KMS-11 (cell line): Measurements from ENCODE around the gene SNTG2.

ENCODE experiments used
- H2AFZ ChIP-seq: fragments of 200-600 bp; sonication (generic); 2 replicates; pipeline ENCODE4 v1.6.1; 2016; ENCODE audit warnings: antibody characterized with exemption, mixed run types, low read depth
- H3K27ac ChIP-seq: fragments of 200-600 bp; sonication (generic); 2 replicates; pipeline ENCODE4 v1.6.1; 2016; ENCODE audit warnings: mild to moderate bottlenecking, mixed run types
- H3K27me3 ChIP-seq: fragments of 200-600 bp; sonication (generic); 2 replicates; pipeline ENCODE4 v1.6.1; 2017; ENCODE audit warnings: mild to moderate bottlenecking, low read depth, mixed run types, moderate library complexity; ENCODE audit not compliant: insufficient read depth
- H3K36me3 ChIP-seq: fragments of 200-600 bp; sonication (generic); 2 replicates; pipeline ENCODE4 v1.6.1; 2017; ENCODE audit warnings: mild to moderate bottlenecking, mixed run types; ENCODE audit not compliant: insufficient read depth
- H3K4me1 ChIP-seq: fragments of 200-600 bp; sonication (generic); 2 replicates; pipeline ENCODE4 v1.6.1; 2016; ENCODE audit warnings: mild to moderate bottlenecking, low read depth, mixed run types; ENCODE audit not compliant: poor library complexity, severe bottlenecking
- H3K4me2 ChIP-seq: fragments of 200-600 bp; sonication (generic); 2 replicates; pipeline ENCODE4 v1.7.0; 2016; ENCODE audit warnings: mild to moderate bottlenecking, mixed run types
- H3K4me3 ChIP-seq: fragments of 200-600 bp; sonication (generic); IDR thresholded peaks from 2 replicates; pipeline ENCODE4 v1.6.1; 2017; ENCODE audit warnings: low read depth, low read length, mixed read lengths; ENCODE audit not compliant: insufficient read depth
- H3K79me2 ChIP-seq: fragments of 200-600 bp; sonication (generic); 2 replicates; pipeline ENCODE4 v1.6.1; 2016; ENCODE audit warnings: low read depth, mixed run types; ENCODE audit not compliant: insufficient read depth
- H3K9ac ChIP-seq: fragments of 200-600 bp; sonication (generic); 2 replicates; pipeline ENCODE4 v1.6.1; 2016; ENCODE audit warnings: mild to moderate bottlenecking, mixed run types
- H4K20me1 ChIP-seq: fragments of 200-600 bp; sonication (generic); 2 replicates; pipeline ENCODE4 v1.6.1; 2016; ENCODE audit warnings: mild to moderate bottlenecking, mixed run types; ENCODE audit not compliant: insufficient read depth
- CTCF ChIP-seq: fragments of 200-600 bp; sonication (generic); conservative IDR thresholded peaks from 2 replicates; pipeline ENCODE4 v1.6.1; 2017; ENCODE audit warnings: low read depth, mild to moderate bottlenecking, antibody characterized with exemption, low read length, moderate library complexity, mixed read lengths

Gene SNTG2

GRCh38 chr2:1283020-1283801 is 332.6 kb downstream of the SNTG2 start:
- H3K27ac ChIP-seq: no peak overlapping the region
- H3K36me3 ChIP-seq: no peaks in the 10 kb centered on the region
- H4K20me1 ChIP-seq: no peaks in the 10 kb centered on the region
- no peak overlapping the region for H2AFZ ChIP-seq
- no peak for TF ChIP-seq CTCF
- H3K4me2 ChIP-seq: no peak overlapping the region
- H3K4me1 ChIP-seq: no peaks in the 10 kb centered on the region
- H3K4me3 ChIP-seq: no peak overlapping the region
- no peaks in the 10 kb centered on the region for H3K79me2 ChIP-seq
- no peaks in the 10 kb centered on the region for H3K27me3 ChIP-seq
- no peak overlapping the region for H3K9ac ChIP-seq

- Histone ChIP-seq H4K20me1 (no peaks in the 10 kb centered on the region), H2AFZ (no peak overlapping the region), H3K36me3 (no peaks in the 10 kb centered on the region), H3K4me3 (no peak overlapping the region), H3K4me1 (no peaks in the 10 kb centered on the region), H3K9ac (no peak overlapping the region), H3K79me2 (no peaks in the 10 kb centered on the region), H3K27ac (no peak overlapping the region), H3K27me3 (no peaks in the 10 kb centered on the region), H3K4me2 (no peak overlapping the region)
- no peak for TF ChIP-seq CTCF
These were observed 333.2 kb downstream of the SNTG2 start for GRCh38 chr2:1283871-1284270.

GRCh38 chr2:1286929-1287328 is 336.3 kb downstream of the SNTG2 start:
- no peak for TF ChIP-seq CTCF
- no peak overlapping the region for H3K4me3 ChIP-seq
- no peak overlapping the region for H3K27ac ChIP-seq
- no peaks in the 10 kb centered on the region for H3K27me3 ChIP-seq
- no peak overlapping the region for H2AFZ ChIP-seq
- H3K36me3 ChIP-seq: no peaks in the 10 kb centered on the region
- H3K79me2 ChIP-seq: no peaks in the 10 kb centered on the region
- no peaks in the 10 kb centered on the region for H4K20me1 ChIP-seq
- H3K9ac ChIP-seq: no peak overlapping the region
- H3K4me1 ChIP-seq: no peaks in the 10 kb centered on the region
- no peak overlapping the region for H3K4me2 ChIP-seq

GRCh38 chr2:1287427-1287826 is 336.8 kb downstream of the SNTG2 start:
- Histone ChIP-seq H3K4me2 (no peak overlapping the region), H3K36me3 (no peaks in the 10 kb centered on the region), H3K4me1 (no peaks in the 10 kb centered on the region), H3K9ac (no peak overlapping the region), H2AFZ (no peak overlapping the region), H3K4me3 (no peak overlapping the region), H3K79me2 (no peaks in the 10 kb centered on the region), H3K27ac (no peak overlapping the region), H3K27me3 (no peaks in the 10 kb centered on the region), H4K20me1 (no peaks in the 10 kb centered on the region)
- no peak for TF ChIP-seq CTCF
